H1 (cell line): Measurements from ENCODE around the gene GPR162. TPM values are rescaled to one million over a fixed set of nuclear protein-coding genes. Genes with fewer than 3 reads are reported as not detected.

Experiments
- CTCF ChIA-PET: fragments of 300-600 bp; sonication (Branson Sonifier 250); formaldehyde crosslinking; loops from one replicate; lab custom pipeline; 2021; ENCODE audit not compliant: partially characterized antibody; lab: Charles Lee
- POLR2A ChIA-PET: fragments of 300-600 bp; sonication (Branson Sonifier 250); formaldehyde crosslinking; loops from one replicate; lab custom pipeline; 2021; ENCODE audit warnings: inconsistent platforms; ENCODE audit not compliant: partially characterized antibody; lab: Charles Lee
- DNase-seq, 2 experiments: peaks; one replicate each; pipeline versions ENCODE4 v3.0.0 to v3.0.0-alpha.2; 2010 to 2022; ENCODE audit warnings: low spot score in 2 of 2, low read depth in 1 of 2, mixed read lengths in 1 of 2
- FAIRE-seq: peaks from 2 replicates; lab custom pipeline; 2011; peaks lifted over from hg19 to GRCh38; lab: Jason Lieb, UNC
- H2AFZ ChIP-seq: 2 replicates; pipeline ENCODE4 v1.8.1; 2012; ENCODE audit warnings: low read length, inconsistent platforms
- H2AK5ac ChIP-seq: 2 replicates; pipeline ENCODE4 v1.6.1; 2013; ENCODE audit warnings: low read depth, low read length
- H2BK120ac ChIP-seq: replicated peaks from 2 replicates; pipeline ENCODE3; 2013; ENCODE audit warnings: low read depth, low read length, inconsistent platforms
- H2BK12ac ChIP-seq: 2 replicates; pipeline ENCODE4 v1.6.1; 2013; ENCODE audit warnings: low read depth, low read length
- H2BK15ac ChIP-seq: 2 replicates; pipeline ENCODE4 v1.6.1; 2013; ENCODE audit warnings: low read length
- H2BK20ac ChIP-seq: 2 replicates; pipeline ENCODE4 v1.6.1; 2013; ENCODE audit warnings: low read length
- H2BK5ac ChIP-seq: 2 replicates; pipeline ENCODE4 v1.6.1; 2013; ENCODE audit warnings: low read depth, low read length
- H3K14ac ChIP-seq: 2 replicates; pipeline ENCODE4 v1.6.1; 2013; ENCODE audit warnings: inconsistent platforms; ENCODE audit not compliant: insufficient read length
- H3K18ac ChIP-seq: 2 replicates; pipeline ENCODE4 v1.6.1; 2013; ENCODE audit warnings: low read length; ENCODE audit errors: extremely low read depth
- H3K23ac ChIP-seq: 2 replicates; pipeline ENCODE4 v1.6.1; 2013; ENCODE audit warnings: inconsistent platforms; ENCODE audit not compliant: insufficient read length
- H3K23me2 ChIP-seq: 2 replicates; pipeline ENCODE4 v1.6.1; 2013; ENCODE audit warnings: low read depth, low read length
- H3K27ac ChIP-seq: 2 replicates; pipeline ENCODE4 v1.6.1; 2011; ENCODE audit warnings: low read depth, low read length, inconsistent platforms
- H3K27me3 ChIP-seq, 4 experiments: replicated peaks in 1 of 4; 1 replicate in 1 of 4; 2 replicates in 3 of 4; pipeline versions ENCODE4 v1.6.1 to v1.8.1; 2011 to 2013; ENCODE audit warnings: low read length in 3 of 4, mild to moderate bottlenecking in 3 of 4, inconsistent platforms in 2 of 4, mixed read lengths in 2 of 4, moderate library complexity in 1 of 4; ENCODE audit not compliant: control insufficient read depth in 3 of 4, insufficient read depth in 3 of 4; ENCODE audit errors: extremely low read depth in 1 of 4
- H3K36me3 ChIP-seq, 4 experiments: 2 replicates each; pipeline versions ENCODE4 v1.6.1 to v1.8.1; 2011 to 2013; ENCODE audit warnings: mild to moderate bottlenecking in 4 of 4, low read length in 3 of 4, moderate library complexity in 2 of 4, control low read depth in 1 of 4, inconsistent platforms in 1 of 4; ENCODE audit not compliant: insufficient read depth in 4 of 4, control insufficient read depth in 2 of 4
- H3K4ac ChIP-seq: replicated peaks from 2 replicates; pipeline ENCODE3; 2013; ENCODE audit warnings: low read length, low read depth, mixed read lengths, inconsistent platforms; ENCODE audit not compliant: insufficient read length
- H3K4me1 ChIP-seq, 4 experiments: replicated peaks in 1 of 4; 1 replicate in 1 of 4; 2 replicates in 3 of 4; pipeline versions ENCODE4 v1.6.1 to v1.8.1; 2011 to 2013; ENCODE audit warnings: low read length in 3 of 4, inconsistent platforms in 2 of 4, mixed read lengths in 1 of 4; ENCODE audit not compliant: insufficient read depth in 4 of 4, control insufficient read depth in 3 of 4
- H3K4me2 ChIP-seq, 2 experiments: 2 replicates each; pipeline versions ENCODE4 v1.6.1 to v1.8.1; 2011 to 2013; ENCODE audit warnings: low read depth in 2 of 2, low read length in 2 of 2, control low read depth in 1 of 2, inconsistent platforms in 1 of 2, mild to moderate bottlenecking in 1 of 2; ENCODE audit not compliant: insufficient read depth in 1 of 2
- H3K4me3 ChIP-seq, 4 experiments: fragments of 200-600, 300-600 bp in 1 of 4; sonication (generic), shearing (Covaris generic), sonication (Bioruptor Twin) in 1 of 4; 2 replicates each; pipeline versions ENCODE4 v1.5.1 to v1.8.1; 2011 to 2016; ENCODE audit warnings: low read length in 4 of 4, low read depth in 3 of 4, control low read depth in 2 of 4, inconsistent platforms in 2 of 4, mild to moderate bottlenecking in 2 of 4, mixed read lengths in 1 of 4, moderate library complexity in 1 of 4; ENCODE audit not compliant: insufficient read depth in 2 of 4; ENCODE audit errors: extremely low read depth in 1 of 4
- H3K56ac ChIP-seq: replicated peaks from 2 replicates; pipeline ENCODE3; 2013; ENCODE audit warnings: low read depth, mild to moderate bottlenecking, mixed read lengths, low read length, inconsistent platforms; ENCODE audit not compliant: insufficient read length
- H3K79me1 ChIP-seq: 2 replicates; pipeline ENCODE4 v1.6.1; 2013; ENCODE audit warnings: low read depth, low read length, control low read depth
- H3K79me2 ChIP-seq, 2 experiments: 2 replicates each; pipeline versions ENCODE4 v1.6.1 to v1.8.1; 2012 to 2013; ENCODE audit warnings: low read length in 2 of 2, mild to moderate bottlenecking in 2 of 2, inconsistent platforms in 1 of 2; ENCODE audit not compliant: insufficient read depth in 2 of 2, control insufficient read depth in 1 of 2
- H3K9ac ChIP-seq, 4 experiments: replicated peaks in 1 of 4; 1 replicate in 1 of 4; 2 replicates in 3 of 4; pipeline versions ENCODE4 v1.6.1 to v1.8.1; 2011 to 2013; ENCODE audit warnings: low read depth in 3 of 4, low read length in 3 of 4, control low read depth in 2 of 4, mild to moderate bottlenecking in 2 of 4, moderate library complexity in 2 of 4, inconsistent platforms in 1 of 4; ENCODE audit errors: extremely low read depth in 1 of 4
- H3K9me3 ChIP-seq, 2 experiments: 2 replicates each; pipeline versions ENCODE4 v1.6.1 to v1.8.1; 2012 to 2013; ENCODE audit warnings: mild to moderate bottlenecking in 2 of 2, moderate library complexity in 2 of 2, control low read depth in 1 of 2, inconsistent platforms in 1 of 2, low read depth in 1 of 2, low read length in 1 of 2, mixed read lengths in 1 of 2; ENCODE audit not compliant: insufficient read depth in 2 of 2
- H4K20me1 ChIP-seq, 2 experiments: replicated peaks in 1 of 2; 2 replicates each; pipeline versions ENCODE3 to v1.8.1; 2011 to 2013; ENCODE audit warnings: inconsistent platforms in 2 of 2, low read length in 2 of 2, mild to moderate bottlenecking in 1 of 2; ENCODE audit not compliant: insufficient read depth in 2 of 2, control insufficient read depth in 1 of 2
- H4K5ac ChIP-seq: 2 replicates; pipeline ENCODE4 v1.6.1; 2013; ENCODE audit warnings: low read length, low read depth, mixed read lengths, inconsistent platforms; ENCODE audit not compliant: insufficient read length
- H4K8ac ChIP-seq: 2 replicates; pipeline ENCODE4 v1.8.0; 2013; ENCODE audit warnings: mild to moderate bottlenecking, moderate library complexity, low read length, inconsistent platforms; ENCODE audit not compliant: insufficient read depth; ENCODE audit errors: extremely low read depth
- H4K91ac ChIP-seq: replicated peaks from 2 replicates; pipeline ENCODE3; 2013; ENCODE audit warnings: low read length, mixed read lengths, inconsistent platforms; ENCODE audit not compliant: insufficient read length
- CTCF ChIP-seq, 3 experiments: IDR thresholded peaks; 1 replicate in 2 of 3; 2 replicates in 1 of 3; pipeline versions ENCODE4 v1.5.1 to v1.6.1; 2011; ENCODE audit warnings: low read length in 3 of 3, mild to moderate bottlenecking in 3 of 3, inconsistent platforms in 2 of 3, low read depth in 1 of 3, moderate library complexity in 1 of 3; ENCODE audit not compliant: insufficient read depth in 1 of 3; ENCODE audit errors: control extremely low read depth in 1 of 3
- E2F6 ChIP-seq: IDR thresholded peaks from 2 replicates; pipeline ENCODE4 v1.6.1; 2012; ENCODE audit warnings: inconsistent platforms
- MAX ChIP-seq: IDR thresholded peaks from 2 replicates; pipeline ENCODE4 v1.6.1; 2012; ENCODE audit warnings: inconsistent platforms
- RAD21 ChIP-seq, 2 experiments: IDR thresholded peaks in 1 of 2; conservative IDR thresholded peaks in 1 of 2; 2 replicates each; pipeline ENCODE4 v1.6.1; 2011; ENCODE audit warnings: low read depth in 2 of 2, low read length in 2 of 2, improper control_type of control experiment in 1 of 2, inconsistent platforms in 1 of 2, mild to moderate bottlenecking in 1 of 2, moderate library complexity in 1 of 2
- SIN3A ChIP-seq, 2 experiments: IDR thresholded peaks in 1 of 2; conservative IDR thresholded peaks in 1 of 2; 2 replicates each; pipeline ENCODE4 v1.6.1; 2011 to 2012; ENCODE audit warnings: low read length in 2 of 2, improper control_type of control experiment in 1 of 2, low read depth in 1 of 2, mild to moderate bottlenecking in 1 of 2
- WGBS, 2 experiments: shearing (Covaris generic) in 1 of 2; methylation state at CpG; one replicate each; pipeline versions ENCODE4 v1.1.6 to v1.1.7; 2013 to 2015; ENCODE audit warnings: low lambda C conversion rate in 2 of 2, mixed read lengths in 2 of 2, inconsistent platforms in 1 of 2, low coverage in 1 of 2, missing lambda C conversion rate in 1 of 2; ENCODE audit not compliant: insufficient replicate concordance in 2 of 2, insufficient coverage in 1 of 2, insufficient read length in 1 of 2; ENCODE audit errors: extremely low coverage in 1 of 2, missing lambda C conversion rate in 1 of 2; 5-methylcytosine and 5-hydroxymethylcytosine counted together
- polyA plus RNA-seq, 7 experiments: library from polyadenylated mRNA; depleted of rRNA in 3 of 7; stranded (reverse) in 5 of 7; unstranded in 2 of 7; fragments of >200 nt in 5 of 7; fragments of 200-250 nt in 2 of 7; gene quantifications; 1 replicate in 5 of 7; 2 replicates in 1 of 7; 4 replicates in 1 of 7; pipeline versions ENCODE4 v1.2.1 to v1.2.3, GENCODE V29; 2011 to 2013; ENCODE audit warnings: missing spikeins in 2 of 7, mixed read lengths in 2 of 7
- total RNA-seq: library from RNA; stranded (reverse); fragmentation: NEBNext Ultra II Directional; extraction: Animal tissue kit (Norgen Biotek cat#: 25700); gene quantifications from 2 replicates; pipeline ENCODE4 v1.2.1, GENCODE V29; 2021

The GPR162 gene
- total and polyA plus RNA-seq, 2 of the 8 experiments (the other 6 are each of a cell fraction or from before 2014, with no cell fraction given): 7.3 to 8.8 TPM

GRCh38 chr12:6843118-6843902 lies 21.7 kb downstream of the GPR162 start:
- no peak for FAIRE-seq
- no peaks in the 10 kb centered on the region for H3K79me2 ChIP-seq
- DNase-seq: no peak
- H3K27me3 ChIP-seq: no peaks in the 10 kb centered on the region
- no peak overlapping the region for H4K91ac ChIP-seq
- H2BK15ac ChIP-seq: no peak overlapping the region
- no peak overlapping the region for H3K9ac ChIP-seq
- H3K56ac ChIP-seq: no peak overlapping the region
- ChIA-PET POLR2A (interaction anchor here (0.7 to 27.1 kb wide), 10 partner anchors 2 to 309 kb away, joined by 3 to 588 read pairs (median 6); partner anchors contain the start of genes C12orf57, CDCA3, GAPDH and GNB3), CTCF (interaction anchor here (0.6 to 21.4 kb wide), 7 partner anchors 4 to 114 kb away, joined by 3 to 292 read pairs (median 4); partner anchors contain the start of genes CDCA3, GNB3, MLF2 and P3H3)
- TF ChIP-seq RAD21 (IDR thresholded peaks at IDR 0.05 in 1 of 2, conservative IDR thresholded peaks at IDR 0.05 in 1 of 2; ENCODE audit: low read depth in 2 of 2, low read length in 2 of 2) (peak in 1 of 2 experiments; percentile 35; a peak in 1 of 4 replicates), MAX (peak; percentile 56), SIN3A (conservative IDR thresholded peaks at IDR 0.05 in 1 of 2, IDR thresholded peaks at IDR 0.05 in 1 of 2; ENCODE audit: low read depth in 1 of 2, low read length in 2 of 2) (no peak), CTCF (IDR thresholded peaks at IDR 0.05; ENCODE audit: control extremely low read depth in 1 of 3, insufficient read depth in 1 of 3, low read depth in 1 of 3, low read length in 3 of 3) (peak in 2 of 3 experiments; percentile 22 to 26; a peak in 2 of 4 replicates), E2F6 (peak; percentile 50; the same call in 1 of the 2 replicates)
- H3K9me3 ChIP-seq: no peaks in the 10 kb centered on the region
- H2AFZ ChIP-seq: no peak overlapping the region
- no peak overlapping the region for H2BK12ac ChIP-seq
- no peak overlapping the region for H3K23ac ChIP-seq
- H2BK5ac ChIP-seq: no peak overlapping the region
- no peak overlapping the region for H2BK120ac ChIP-seq
- peaks cover 0 to 3% (median 2%) of the 10 kb centered on the region in 4 experiments; a peak in 1 of 7 replicates for H3K4me1 ChIP-seq
- peaks cover 2% of the 10 kb centered on the region for H3K79me1 ChIP-seq
- no peak overlapping the region for H3K4me2 ChIP-seq
- no peak overlapping the region for H2AK5ac ChIP-seq
- H3K18ac ChIP-seq: no peak overlapping the region
- no peak overlapping the region for H3K27ac ChIP-seq
- H3K14ac ChIP-seq: no peak overlapping the region
- H3K4me3 ChIP-seq: no peak overlapping the region
- peaks cover 17 to 57% (median 44%) of the 10 kb centered on the region in 4 experiments for H3K36me3 ChIP-seq
- H4K8ac ChIP-seq: no peak overlapping the region
- peaks cover 2% of the 10 kb centered on the region; the same call in 1 of the 2 replicates for H3K23me2 ChIP-seq
- 81% methylated on average over 15 of the region's 16 CpGs; no CpG with 5 or more reads in 1 of the 2 experiments for WGBS, 2 experiments
- H4K5ac ChIP-seq: no peak overlapping the region
- no peak overlapping the region for H2BK20ac ChIP-seq
- peaks cover 4 to 6% of the 10 kb centered on the region in 2 experiments for H4K20me1 ChIP-seq
- no peak overlapping the region for H3K4ac ChIP-seq
